B cell (primary cell): ENCODE data around the gene ALKBH6.
"Not testable (repeated sequence)": the region's sequence is repeated elsewhere in the genome, so short reads cannot be mapped to it uniquely, and the experiment has no call there.

ENCODE experiments used
- EZH2 ChIP-seq: IDR thresholded peaks from 2 replicates; pipeline ENCODE4 v1.6.1; 2012; ENCODE audit warnings: borderline replicate concordance, low read depth, mild to moderate bottlenecking, moderate library complexity, low read length; ENCODE audit not compliant: insufficient read depth, poor library complexity, severe bottlenecking
- TF ChIP-seq, protein P1 (sequence below): fragments of 200-600 bp; IDR thresholded peaks from one replicate; pipeline ENCODE4 v1.8.0; 2022; ENCODE audit warnings: antibody characterized with exemption, mild to moderate bottlenecking

DNA sequence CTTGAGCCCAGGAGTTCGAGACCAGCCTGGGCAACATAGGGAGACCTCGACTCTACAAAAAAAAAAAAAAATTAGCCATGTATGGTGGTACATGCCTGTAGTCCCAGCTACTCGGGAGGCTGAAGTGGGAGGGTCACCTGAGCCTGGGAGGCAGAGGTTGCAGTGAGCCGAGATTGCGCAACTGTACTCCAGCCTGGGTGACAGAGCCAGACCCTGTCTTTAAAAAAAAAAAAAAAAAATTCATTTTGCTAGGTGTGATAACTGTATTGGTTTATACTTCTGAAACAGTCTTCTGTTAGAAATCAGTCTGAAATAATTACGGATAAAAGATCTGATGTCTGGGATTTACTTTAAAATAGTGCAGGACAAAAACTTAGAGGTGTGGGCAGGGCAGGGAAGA is 27.1 kb upstream of the ALKBH6 start:
- TF ChIP-seq, protein P1, sequence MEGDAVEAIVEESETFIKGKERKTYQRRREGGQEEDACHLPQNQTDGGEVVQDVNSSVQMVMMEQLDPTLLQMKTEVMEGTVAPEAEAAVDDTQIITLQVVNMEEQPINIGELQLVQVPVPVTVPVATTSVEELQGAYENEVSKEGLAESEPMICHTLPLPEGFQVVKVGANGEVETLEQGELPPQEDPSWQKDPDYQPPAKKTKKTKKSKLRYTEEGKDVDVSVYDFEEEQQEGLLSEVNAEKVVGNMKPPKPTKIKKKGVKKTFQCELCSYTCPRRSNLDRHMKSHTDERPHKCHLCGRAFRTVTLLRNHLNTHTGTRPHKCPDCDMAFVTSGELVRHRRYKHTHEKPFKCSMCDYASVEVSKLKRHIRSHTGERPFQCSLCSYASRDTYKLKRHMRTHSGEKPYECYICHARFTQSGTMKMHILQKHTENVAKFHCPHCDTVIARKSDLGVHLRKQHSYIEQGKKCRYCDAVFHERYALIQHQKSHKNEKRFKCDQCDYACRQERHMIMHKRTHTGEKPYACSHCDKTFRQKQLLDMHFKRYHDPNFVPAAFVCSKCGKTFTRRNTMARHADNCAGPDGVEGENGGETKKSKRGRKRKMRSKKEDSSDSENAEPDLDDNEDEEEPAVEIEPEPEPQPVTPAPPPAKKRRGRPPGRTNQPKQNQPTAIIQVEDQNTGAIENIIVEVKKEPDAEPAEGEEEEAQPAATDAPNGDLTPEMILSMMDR: not testable (repeated sequence)
- TF ChIP-seq EZH2: not testable (repeated sequence)
